HepG2 (cell line): ENCODE measurements around the gene WDR19. TPM values are rescaled to one million over a fixed set of nuclear protein-coding genes. Genes with fewer than 3 reads are reported as not detected.

Experiments
- ATAC-seq: fragments of 200-7000 bp; cut with Tn5 transposase; 3 replicates; pipeline ENCODE4 v1.9.1; 2020; ENCODE audit warnings: mild to moderate bottlenecking, moderate library complexity
- BruUV-seq: library from RNA; stranded (reverse); fragments of 400-500 nt; replicated peaks from 2 replicates; lab custom pipeline; 2021; lab: Mats Ljungman, UMichigan
- CTCF ChIA-PET: fragments of 300-600 bp; formaldehyde crosslinking; extraction: SDS; loops from one replicate; lab custom pipeline; 2021; ENCODE audit warnings: low total read pairs, inconsistent platforms, low intra/inter-chr PET ratio; lab: Yijun Ruan, JAX
- POLR2A ChIA-PET: fragments of 350-600 bp; sonication (Branson Sonifier 250); formaldehyde crosslinking; loops from one replicate; lab custom pipeline; 2020; ENCODE audit warnings: antibody characterized with exemption, inconsistent platforms; lab: Yijun Ruan, JAX
- DNase-seq: peaks from one replicate; pipeline ENCODE4 v3.0.0-alpha.2; 2015; ENCODE audit warnings: low spot score
- FAIRE-seq: peaks from 3 replicates; lab custom pipeline; 2011; peaks lifted over from hg19 to GRCh38; lab: Jason Lieb, UNC
- H2AFZ ChIP-seq: one replicate; pipeline ENCODE4 v1.6.1; 2011; ENCODE audit warnings: low read length, inconsistent platforms
- H3K27ac ChIP-seq: fragments of 300-600 bp; 3 replicates; pipeline ENCODE4 v1.8.0; 2011; ENCODE audit warnings: mixed run types, mild to moderate bottlenecking, mixed read lengths, low read length, inconsistent platforms; ENCODE audit not compliant: insufficient read depth; ENCODE audit errors: extremely low read length
- H3K27me3 ChIP-seq, 2 experiments: fragments of 200-600 bp in 1 of 2; 2 replicates in 1 of 2; 3 replicates in 1 of 2; pipeline versions ENCODE4 v1.6.0 to v1.8.0; 2011; ENCODE audit warnings: low read length in 2 of 2, mild to moderate bottlenecking in 2 of 2, moderate library complexity in 2 of 2, inconsistent platforms in 1 of 2; ENCODE audit not compliant: insufficient read depth in 2 of 2, control insufficient read depth in 1 of 2
- H3K36me3 ChIP-seq, 2 experiments: fragments of 200-600 bp in 1 of 2; replicated peaks in 1 of 2; 2 replicates in 1 of 2; 3 replicates in 1 of 2; pipeline versions ENCODE4 v1.5.1 to v1.8.0; 2011; ENCODE audit warnings: low read length in 2 of 2, inconsistent platforms in 1 of 2; ENCODE audit not compliant: insufficient read depth in 2 of 2, control insufficient read depth in 1 of 2
- H3K4me1 ChIP-seq: 2 replicates; pipeline ENCODE4 v1.5.1; 2012; ENCODE audit warnings: low read length, inconsistent platforms; ENCODE audit not compliant: insufficient read depth
- H3K4me2 ChIP-seq: 2 replicates; pipeline ENCODE4 v1.6.0; 2011; ENCODE audit warnings: low read depth, low read length, inconsistent platforms
- H3K4me3 ChIP-seq, 3 experiments: fragments of 200-600 bp in 1 of 3; sonication (generic), shearing (Covaris generic) in 1 of 3; replicated peaks in 1 of 3; 2 replicates each; pipeline ENCODE4 v1.5.1; 2011 to 2016; ENCODE audit warnings: low read length in 3 of 3, inconsistent platforms in 2 of 3, low read depth in 2 of 3, mild to moderate bottlenecking in 2 of 3, control low read depth in 1 of 3, mixed read lengths in 1 of 3; ENCODE audit not compliant: insufficient read depth in 1 of 3
- H3K79me2 ChIP-seq: one replicate; pipeline ENCODE4 v1.6.1; 2011; ENCODE audit warnings: low read length, inconsistent platforms; ENCODE audit not compliant: insufficient read depth
- H3K9ac ChIP-seq: 2 replicates; pipeline ENCODE4 v1.6.0; 2011; ENCODE audit warnings: mild to moderate bottlenecking, low read depth, low read length, inconsistent platforms; ENCODE audit not compliant: insufficient read depth
- H3K9me3 ChIP-seq: 2 replicates; pipeline ENCODE4 v1.5.1; 2012; ENCODE audit warnings: mild to moderate bottlenecking, low read length
- H4K20me1 ChIP-seq: 2 replicates; pipeline ENCODE4 v1.6.0; 2011; ENCODE audit warnings: inconsistent platforms, mild to moderate bottlenecking, low read length, moderate library complexity; ENCODE audit not compliant: insufficient read depth
- CBFB ChIP-seq: sonication (generic); formaldehyde crosslinking; IDR thresholded peaks from 2 replicates; pipeline ENCODE4 v1.4.0; 2020; ENCODE audit warnings: missing genetic modification reagents
- FOXK1 ChIP-seq: sonication (generic); formaldehyde crosslinking; IDR thresholded peaks from 2 replicates; pipeline ENCODE4 v1.4.0; 2020; ENCODE audit warnings: low read depth, missing genetic modification reagents, borderline replicate concordance
- GLMP ChIP-seq: sonication (generic); formaldehyde crosslinking; IDR thresholded peaks from 2 replicates; pipeline ENCODE4 v1.9.0; 2021; ENCODE audit warnings: missing genetic modification reagents, mild to moderate bottlenecking, borderline replicate concordance
- MED1 ChIP-seq: sonication (generic); formaldehyde crosslinking; IDR thresholded peaks from 2 replicates; pipeline ENCODE4 v1.4.0; 2020; ENCODE audit warnings: missing genetic modification reagents
- NR3C1 ChIP-seq: sonication (generic); formaldehyde crosslinking; IDR thresholded peaks from 2 replicates; pipeline ENCODE4 v1.4.0; 2020; ENCODE audit warnings: missing genetic modification reagents
- SALL2 ChIP-seq: sonication (generic); formaldehyde crosslinking; IDR thresholded peaks from 2 replicates; pipeline ENCODE4 v1.8.1; 2023; ENCODE audit warnings: mild to moderate bottlenecking, missing genetic modification reagents, inconsistent platforms
- TBX2 ChIP-seq: sonication (generic); formaldehyde crosslinking; IDR thresholded peaks from 2 replicates; pipeline ENCODE4 v1.5.0; 2020; ENCODE audit warnings: missing genetic modification reagents, mild to moderate bottlenecking, borderline replicate concordance
- ZNF121 ChIP-seq: sonication (generic); formaldehyde crosslinking; IDR thresholded peaks from 2 replicates; pipeline ENCODE4 v1.5.0; 2020; ENCODE audit warnings: mild to moderate bottlenecking, missing genetic modification reagents
- ZNF230 ChIP-seq: sonication (generic); formaldehyde crosslinking; IDR thresholded peaks from 2 replicates; pipeline ENCODE4 v1.4.0; 2020; ENCODE audit warnings: mild to moderate bottlenecking, missing genetic modification reagents
- ZNF790 ChIP-seq: sonication (generic); formaldehyde crosslinking; IDR thresholded peaks from 2 replicates; pipeline ENCODE4 v1.8.0; 2022; ENCODE audit warnings: missing genetic modification reagents, mild to moderate bottlenecking, borderline replicate concordance
- ZNF879 ChIP-seq: sonication (generic); formaldehyde crosslinking; IDR thresholded peaks from 2 replicates; pipeline ENCODE4 v1.8.1; 2023; ENCODE audit warnings: missing genetic modification reagents
- WGBS: methylation state at CpG from one replicate; pipeline ENCODE4 v1.1.6; 2017; ENCODE audit warnings: low lambda C conversion rate; 5-methylcytosine and 5-hydroxymethylcytosine counted together
- in situ Hi-C: cut with HindIII; loops from 2 replicates; pipeline ENCODE4 v1.10.0; 2017; ENCODE audit warnings: low pct_unique_long_range_greater_than_20kb; ENCODE audit not compliant: extremely low pct_ligation_motif_present
- intact Hi-C: fragments of 100-400 bp; cut with micrococcal nuclease; formaldehyde crosslinking; loops from one replicate; pipeline ENCODE4 v1.10.0; 2022; ENCODE audit not compliant: unreplicated experiment
- polyA plus RNA-seq, 8 experiments: library from polyadenylated mRNA; depleted of rRNA in 3 of 8; stranded (reverse) in 7 of 8; unstranded in 1 of 8; fragments of >200 nt; fragmentation: Illumina TruSeq in 4 of 8; extraction: Trizol in 4 of 8; gene quantifications; 2 replicates each; pipeline versions ENCODE4 v1.2.1 to v1.2.3, GENCODE V29; 2011 to 2016; ENCODE audit warnings: low read depth in 4 of 8, missing spikeins in 1 of 8, mixed read lengths in 1 of 8; ENCODE audit not compliant: insufficient read depth in 1 of 8
- total RNA-seq, 5 experiments: library from RNA; depleted of rRNA; stranded (reverse); fragments of >200 nt; fragmentation: Illumina TruSeq; extraction: Trizol; gene quantifications; 2 replicates each; pipeline ENCODE4 v1.2.3, GENCODE V29; 2016; ENCODE audit warnings: low read depth in 1 of 5
- TF ChIP-seq, protein P1 (sequence below): sonication (generic); formaldehyde crosslinking; IDR thresholded peaks from 2 replicates; pipeline ENCODE4 v1.5.0; 2020; ENCODE audit warnings: mild to moderate bottlenecking, low read depth, missing genetic modification reagents, borderline replicate concordance
- TF ChIP-seq, protein P2 (sequence below): sonication (generic); formaldehyde crosslinking; IDR thresholded peaks from 2 replicates; pipeline ENCODE4 v1.4.0; 2020; ENCODE audit warnings: missing genetic modification reagents
- TF ChIP-seq, protein P3 (sequence below): sonication (generic); formaldehyde crosslinking; IDR thresholded peaks from 2 replicates; pipeline ENCODE4 v1.4.0; 2020; ENCODE audit warnings: missing genetic modification reagents

Gene WDR19
- total and polyA plus RNA-seq, 2 of the 13 experiments (the other 11 are each of a cell fraction or from before 2014, with no cell fraction given): 22.9 to 34.1 TPM

GRCh38 chr4:39166669-39167068 lies 15.7 kb upstream of the WDR19 start (continued):
- TF ChIP-seq SALL2 (CRISPR knock-in tag): no peak

DNA sequence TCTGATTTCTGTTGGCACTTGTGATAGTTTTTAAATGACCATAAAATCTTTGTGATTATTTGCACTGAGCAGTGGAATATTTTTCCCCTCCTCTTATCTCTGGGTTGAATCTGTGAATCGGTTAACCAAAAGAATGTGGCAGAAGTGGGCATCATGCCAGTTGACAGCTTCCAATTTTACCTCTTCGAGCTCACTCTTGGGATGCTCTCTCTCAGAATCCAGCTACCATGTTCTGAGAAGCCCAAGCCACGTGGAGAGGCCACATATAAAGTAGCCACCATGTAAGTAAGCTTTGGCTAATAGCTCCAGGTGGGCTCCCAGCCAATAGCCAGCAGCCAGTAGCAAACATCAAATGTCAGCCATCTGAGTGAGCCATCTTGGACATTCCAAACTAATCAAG lies 12.9 kb upstream of the WDR19 start:
- no peak overlapping the region for H3K4me3 ChIP-seq
- ChIA-PET POLR2A (no interaction called here), CTCF (no interaction called here)
- H3K27ac ChIP-seq: no peak overlapping the region
- H4K20me1 ChIP-seq: no peaks in the 10 kb centered on the region
- TF ChIP-seq, protein P1, sequence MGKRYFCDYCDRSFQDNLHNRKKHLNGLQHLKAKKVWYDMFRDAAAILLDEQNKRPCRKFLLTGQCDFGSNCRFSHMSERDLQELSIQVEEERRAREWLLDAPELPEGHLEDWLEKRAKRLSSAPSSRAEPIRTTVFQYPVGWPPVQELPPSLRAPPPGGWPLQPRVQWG: no peak
- no peak for TF ChIP-seq FOXK1
- TF ChIP-seq CBFB (CRISPR knock-in tag): no peak
- no peak for TF ChIP-seq ZNF121 (CRISPR knock-in tag)
- no peak for TF ChIP-seq ZNF879 (CRISPR knock-in tag)
- TF ChIP-seq TBX2 (CRISPR knock-in tag): no peak
- TF ChIP-seq ZNF790 (CRISPR knock-in tag): no peak
- no peak for TF ChIP-seq ZNF230
- no peak for TF ChIP-seq NR3C1 (CRISPR knock-in tag)
- TF ChIP-seq GLMP: no peak
- TF ChIP-seq, protein P2, sequence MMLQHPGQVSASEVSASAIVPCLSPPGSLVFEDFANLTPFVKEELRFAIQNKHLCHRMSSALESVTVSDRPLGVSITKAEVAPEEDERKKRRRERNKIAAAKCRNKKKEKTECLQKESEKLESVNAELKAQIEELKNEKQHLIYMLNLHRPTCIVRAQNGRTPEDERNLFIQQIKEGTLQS (CRISPR knock-in tag): no peak
- TF ChIP-seq, protein P3, sequence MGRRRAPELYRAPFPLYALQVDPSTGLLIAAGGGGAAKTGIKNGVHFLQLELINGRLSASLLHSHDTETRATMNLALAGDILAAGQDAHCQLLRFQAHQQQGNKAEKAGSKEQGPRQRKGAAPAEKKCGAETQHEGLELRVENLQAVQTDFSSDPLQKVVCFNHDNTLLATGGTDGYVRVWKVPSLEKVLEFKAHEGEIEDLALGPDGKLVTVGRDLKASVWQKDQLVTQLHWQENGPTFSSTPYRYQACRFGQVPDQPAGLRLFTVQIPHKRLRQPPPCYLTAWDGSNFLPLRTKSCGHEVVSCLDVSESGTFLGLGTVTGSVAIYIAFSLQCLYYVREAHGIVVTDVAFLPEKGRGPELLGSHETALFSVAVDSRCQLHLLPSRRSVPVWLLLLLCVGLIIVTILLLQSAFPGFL (CRISPR knock-in tag): no peak
- no peak for TF ChIP-seq MED1 (CRISPR knock-in tag)
- no peak overlapping the region for H2AFZ ChIP-seq
- H3K36me3 ChIP-seq: no peaks in the 10 kb centered on the region
- DNase-seq: no peak
- no TSS peak for BruUV-seq
- WGBS: 27% methylated on average over 3 of the region's 3 CpGs
- H3K9me3 ChIP-seq: no peaks in the 10 kb centered on the region
- no peak for ATAC-seq
- intact Hi-C loops (no loop called here), in situ Hi-C loops (no loop called here)
- H3K4me1 ChIP-seq: peaks cover 13% of the 10 kb centered on the region; the same call in 1 of the 2 replicates
- no peak overlapping the region for H3K4me2 ChIP-seq
- no peak overlapping the region for H3K9ac ChIP-seq
- FAIRE-seq: no peak
- no peaks in the 10 kb centered on the region; a peak in 1 of 5 replicates for H3K27me3 ChIP-seq
- H3K79me2 ChIP-seq: no peaks in the 10 kb centered on the region
